NCI-H510A treated with DMSO at 0.1 percent for 48 hours (cell line): Measurements from ENCODE around the gene GNB4.

Experiments
- DNase-seq: peaks from one replicate; lab custom pipeline; 2025; lab: John Stamatoyannopoulos, UW

The GNB4 gene

GRCh38 chr3:179451265-179452175 is at the start of gene GNB4:
Gene GNB4 (minus strand): TSS chr3:179451470. CDS start chr3:179426200, 25,270 bp downstream.
- peak; percentile 65 for DNase-seq

- no peak for DNase-seq
Measured at GRCh38 chr3:179495483-179495882, 44.2 kb upstream of the GNB4 start.

GRCh38 chr3:179493260-179493659 is 42.0 kb upstream of the GNB4 start:
- no peak for DNase-seq

- no peak for DNase-seq
Measured at GRCh38 chr3:179488213-179488612, 36.9 kb upstream of the GNB4 start.

- DNase-seq, result no peak
Measured at GRCh38 chr3:179486806-179487205, 35.5 kb upstream of the GNB4 start.

GRCh38 chr3:179482857-179483256 is 31.6 kb upstream of the GNB4 start:
- no peak for DNase-seq

- no peak for DNase-seq
Measured at GRCh38 chr3:179476215-179476614, 24.9 kb upstream of the GNB4 start.

- no peak for DNase-seq
Measured at GRCh38 chr3:179474480-179474879, 23.2 kb upstream of the GNB4 start.

GRCh38 chr3:179473565-179473964 is 22.3 kb upstream of the GNB4 start:
- no peak for DNase-seq

GRCh38 chr3:179464323-179465092 is 13.2 kb upstream of the GNB4 start:
- DNase-seq, result peak; percentile 17

- no peak for DNase-seq
Measured at GRCh38 chr3:179463319-179463718, 12.0 kb upstream of the GNB4 start.

- DNase-seq, result no peak
Measured at GRCh38 chr3:179460260-179460659, 9.0 kb upstream of the GNB4 start.

- no peak for DNase-seq
Measured at GRCh38 chr3:179455954-179456353, 4.7 kb upstream of the GNB4 start.

GRCh38 chr3:179454887-179455286 is 3.6 kb upstream of the GNB4 start:
- DNase-seq, result no peak

GRCh38 chr3:179453967-179454366 is 2.7 kb upstream of the GNB4 start:
- no peak for DNase-seq

GRCh38 chr3:179452872-179453271 is 1.6 kb upstream of the GNB4 start:
- DNase-seq, result no peak

- no peak for DNase-seq
Measured at GRCh38 chr3:179452176-179452564, 900 bp upstream of the GNB4 start.

GRCh38 chr3:179450901-179451264 is 387 bp downstream of the GNB4 start:
- DNase-seq, result no peak

- DNase-seq, result no peak
Measured at GRCh38 chr3:179450261-179450701, 989 bp downstream of the GNB4 start.

- DNase-seq, result no peak
Measured at GRCh38 chr3:179449636-179450035, 1.6 kb downstream of the GNB4 start.

GRCh38 chr3:179447251-179447650 is 4.0 kb downstream of the GNB4 start:
- no peak for DNase-seq

GRCh38 chr3:179446501-179446900 is 4.8 kb downstream of the GNB4 start:
- no peak for DNase-seq

- DNase-seq, result no peak
Measured at GRCh38 chr3:179438841-179439240, 12.4 kb downstream of the GNB4 start.
